SU-DHL-6 (cell line): ENCODE results near the gene TMEM240.
"Not testable (repeated sequence)": the region's sequence is repeated elsewhere in the genome, so short reads cannot be mapped to it uniquely, and the experiment has no call there.

ENCODE experiments used
- H2AFZ ChIP-seq: fragments of 200-600 bp; sonication (generic); 2 replicates; pipeline ENCODE4 v1.6.1; 2014; ENCODE audit warnings: low read depth, mild to moderate bottlenecking, moderate library complexity, mixed read lengths, antibody characterized with exemption, low read length; ENCODE audit not compliant: severe bottlenecking
- H3F3A ChIP-seq: fragments of 200-600 bp; shearing (Covaris generic); 2 replicates; pipeline ENCODE4 v1.6.0; 2016; ENCODE audit warnings: antibody characterized with exemption, mild to moderate bottlenecking; ENCODE audit not compliant: insufficient read depth
- H3K27ac ChIP-seq: fragments of 200-600 bp; sonication (generic); 2 replicates; pipeline ENCODE4 v1.5.1; 2016; ENCODE audit warnings: low read depth, mild to moderate bottlenecking, low read length, moderate library complexity, mixed read lengths
- H3K27me3 ChIP-seq: fragments of 200-600 bp; sonication (generic), shearing (Covaris generic); 2 replicates; pipeline ENCODE4 v1.6.0; 2014; ENCODE audit warnings: mild to moderate bottlenecking, low read length
- H3K36me3 ChIP-seq: fragments of 200-600 bp; sonication (generic); 2 replicates; pipeline ENCODE4 v1.6.1; 2014; ENCODE audit warnings: mild to moderate bottlenecking, low read length, mixed read lengths
- H3K4me2 ChIP-seq: fragments of 300-600, 200-600 bp; shearing (Covaris generic), sonication (generic); 2 replicates; pipeline ENCODE4 v1.6.0; 2014; ENCODE audit warnings: low read length, low read depth, mild to moderate bottlenecking; ENCODE audit not compliant: poor library complexity, severe bottlenecking
- H3K4me3 ChIP-seq: fragments of 200-600 bp; sonication (generic); 2 replicates; pipeline ENCODE4 v1.5.1; 2014; ENCODE audit warnings: antibody characterized with exemption, low read length, mild to moderate bottlenecking, mixed read lengths; ENCODE audit not compliant: insufficient read depth, poor library complexity, severe bottlenecking
- H3K79me2 ChIP-seq: fragments of 200-600 bp; sonication (generic); 2 replicates; pipeline ENCODE4 v1.6.1; 2014; ENCODE audit warnings: mild to moderate bottlenecking, low read length, moderate library complexity; ENCODE audit not compliant: insufficient read depth
- H3K9ac ChIP-seq: fragments of 200-600 bp; sonication (generic); 2 replicates; pipeline ENCODE4 v1.7.0; 2014; ENCODE audit warnings: mild to moderate bottlenecking, low read length
- H3K9me2 ChIP-seq: fragments of 200-600 bp; sonication (generic); replicated peaks from 2 replicates; pipeline ENCODE4 v1.6.1; 2014; ENCODE audit warnings: low read length; ENCODE audit not compliant: insufficient read depth
- H3K9me3 ChIP-seq: fragments of 200-600 bp; sonication (generic); 2 replicates; pipeline ENCODE4 v1.6.1; 2014; ENCODE audit warnings: low read length, mixed read lengths; ENCODE audit not compliant: insufficient read depth
- H4K20me1 ChIP-seq: fragments of 200-600 bp; sonication (generic); 2 replicates; pipeline ENCODE4 v1.6.1; 2014; ENCODE audit warnings: low read depth, mild to moderate bottlenecking, antibody characterized with exemption, low read length, moderate library complexity, mixed read lengths
- CTCF ChIP-seq: fragments of 200-600 bp; sonication (generic); IDR thresholded peaks from one replicate; pipeline ENCODE4 v1.5.1; 2017; ENCODE audit warnings: antibody characterized with exemption, mild to moderate bottlenecking, low read length, moderate library complexity; ENCODE audit not compliant: insufficient read depth, poor library complexity, severe bottlenecking
- EZH2phosphoT487 ChIP-seq: fragments of 200-600 bp; sonication (generic), shearing (Covaris generic); conservative IDR thresholded peaks from 2 replicates; pipeline ENCODE4 v1.6.1; 2018; ENCODE audit warnings: mild to moderate bottlenecking, antibody characterized with exemption, low read length, moderate library complexity, mixed read lengths

Gene TMEM240

GRCh38 chr1:1528301-1529267 lies 11.8 kb downstream of the TMEM240 start:
- Histone ChIP-seq H3K4me3 (no peak overlapping the region), H3K9ac (no peak overlapping the region), H3K27me3 (no peaks in the 10 kb centered on the region), H3F3A (no peaks in the 10 kb centered on the region; the same call in 1 of the 2 replicates), H3K9me3 (no peaks in the 10 kb centered on the region), H3K9me2 (no peaks in the 10 kb centered on the region), H3K4me2 (no peak overlapping the region), H3K36me3 (no peaks in the 10 kb centered on the region), H4K20me1 (no peaks in the 10 kb centered on the region), H3K79me2 (no peaks in the 10 kb centered on the region), H3K27ac (no peak overlapping the region), H2AFZ (no peak overlapping the region)
- TF ChIP-seq EZH2phosphoT487 (no peak), CTCF (no peak)

GRCh38 chr1:1527092-1527816 lies 13.2 kb downstream of the TMEM240 start:
- no peaks in the 10 kb centered on the region for H4K20me1 ChIP-seq
- H3K4me3 ChIP-seq, result no peak overlapping the region
- H3K4me2 ChIP-seq, result no peak overlapping the region
- no peaks in the 10 kb centered on the region for H3K27me3 ChIP-seq
- TF ChIP-seq CTCF (no peak), EZH2phosphoT487 (no peak)
- no peaks in the 10 kb centered on the region for H3K79me2 ChIP-seq
- H3K9ac ChIP-seq, result no peak overlapping the region
- H2AFZ ChIP-seq, result no peak overlapping the region
- no peaks in the 10 kb centered on the region for H3K36me3 ChIP-seq
- H3K9me3 ChIP-seq, result no peaks in the 10 kb centered on the region
- no peak overlapping the region for H3K27ac ChIP-seq
- no peaks in the 10 kb centered on the region; the same call in 1 of the 2 replicates for H3F3A ChIP-seq
- H3K9me2 ChIP-seq, result no peaks in the 10 kb centered on the region

- not testable (repeated sequence) for H3F3A ChIP-seq, H3K9ac ChIP-seq, H3K4me2 ChIP-seq, H2AFZ ChIP-seq, H3K4me3 ChIP-seq, H3K27me3 ChIP-seq, H4K20me1 ChIP-seq, H3K36me3 ChIP-seq, H3K9me3 ChIP-seq, H3K79me2 ChIP-seq, H3K27ac ChIP-seq, H3K9me2 ChIP-seq
These were observed 13.9 kb downstream of the TMEM240 start for GRCh38 chr1:1526476-1526875.

GRCh38 chr1:1524750-1525383 lies 15.6 kb downstream of the TMEM240 start:
- H4K20me1 ChIP-seq, H3K9me3 ChIP-seq, H3K36me3 ChIP-seq, H2AFZ ChIP-seq, H3K4me3 ChIP-seq, H3K9me2 ChIP-seq, H3F3A ChIP-seq, H3K4me2 ChIP-seq, H3K27ac ChIP-seq, H3K27me3 ChIP-seq, H3K9ac ChIP-seq, H3K79me2 ChIP-seq: not testable (repeated sequence)

- H3K79me2 ChIP-seq, H4K20me1 ChIP-seq, H3K9me3 ChIP-seq, H3K9me2 ChIP-seq, H3K4me3 ChIP-seq, H3K36me3 ChIP-seq, H3K27me3 ChIP-seq, H2AFZ ChIP-seq, H3K27ac ChIP-seq, H3K9ac ChIP-seq, H3F3A ChIP-seq, H3K4me2 ChIP-seq: not testable (repeated sequence)
These were observed 16.8 kb downstream of the TMEM240 start for GRCh38 chr1:1523651-1524050.

- H3K9ac ChIP-seq, H3K79me2 ChIP-seq, H3K36me3 ChIP-seq: not testable (repeated sequence)
These were observed 17.2 kb downstream of the TMEM240 start for GRCh38 chr1:1523226-1523625.

More at GRCh38 chr1:1523226-1523625, 17.2 kb downstream of the TMEM240 start:
- H2AFZ ChIP-seq, H3K9me2 ChIP-seq, H3K27me3 ChIP-seq, H3K9me3 ChIP-seq, H4K20me1 ChIP-seq, H3K4me2 ChIP-seq, H3K27ac ChIP-seq, H3F3A ChIP-seq, H3K4me3 ChIP-seq: not testable (repeated sequence)
